IPS DF 4.7 (cell line): ENCODE data around the gene ME2.
"Not testable (repeated sequence)": the region's sequence is repeated elsewhere in the genome, so short reads cannot be mapped to it uniquely, and the experiment has no call there.

ENCODE experiments used
- DNase-seq: peaks from one replicate; pipeline ENCODE4 v3.0.0-alpha.2; 2013; ENCODE audit warnings: low spot score; ENCODE audit errors: extremely low read depth

Gene ME2

DNA sequence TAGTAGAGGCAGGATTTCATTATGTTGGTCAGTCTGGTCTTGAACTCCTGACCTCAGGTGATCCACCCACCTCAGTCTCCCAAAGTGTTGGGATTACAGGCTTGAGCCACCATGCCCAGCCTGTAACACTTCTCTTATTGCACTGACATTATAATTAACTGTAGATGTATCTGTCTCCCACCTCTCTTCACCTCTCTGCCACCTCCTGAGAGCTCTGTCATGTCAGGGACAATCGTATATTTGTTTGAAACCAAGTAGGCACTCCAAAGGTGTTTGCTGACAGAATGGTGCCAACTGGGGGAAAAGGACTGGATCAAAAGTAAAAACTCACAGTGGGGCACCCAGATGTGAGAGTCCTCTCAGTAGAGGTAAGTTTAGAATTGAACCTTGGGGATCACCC lies 17.3 kb upstream of the ME2 start:
- DNase-seq: no peak

- no peak for DNase-seq
These were observed 16.5 kb upstream of the ME2 start for GRCh38 chr18:50862401-50862800.

GRCh38 chr18:50863840-50864375 lies 15.0 kb upstream of the ME2 start:
- no peak for DNase-seq

- DNase-seq: no peak
These were observed 12.2 kb upstream of the ME2 start for GRCh38 chr18:50866765-50867164.

DNA sequence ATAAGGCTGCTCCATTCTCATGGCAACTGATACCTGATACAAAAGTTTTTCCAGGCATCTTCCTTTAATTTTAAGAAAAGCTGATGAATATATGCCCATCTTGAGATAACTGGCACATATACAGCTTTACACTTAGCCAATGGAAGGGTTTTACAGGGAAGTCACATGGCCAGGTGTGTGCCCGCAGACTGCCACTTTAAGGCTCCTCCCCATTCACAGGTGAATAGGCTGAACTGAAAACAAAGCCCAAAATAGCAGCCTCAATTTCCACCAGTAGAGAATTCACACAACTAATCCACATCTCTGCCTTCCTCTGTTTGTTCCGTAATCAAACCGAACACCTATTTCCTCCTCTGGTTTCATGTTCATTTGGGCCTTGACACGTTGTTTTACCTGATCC lies 9.8 kb upstream of the ME2 start:
- DNase-seq: no peak

DNA sequence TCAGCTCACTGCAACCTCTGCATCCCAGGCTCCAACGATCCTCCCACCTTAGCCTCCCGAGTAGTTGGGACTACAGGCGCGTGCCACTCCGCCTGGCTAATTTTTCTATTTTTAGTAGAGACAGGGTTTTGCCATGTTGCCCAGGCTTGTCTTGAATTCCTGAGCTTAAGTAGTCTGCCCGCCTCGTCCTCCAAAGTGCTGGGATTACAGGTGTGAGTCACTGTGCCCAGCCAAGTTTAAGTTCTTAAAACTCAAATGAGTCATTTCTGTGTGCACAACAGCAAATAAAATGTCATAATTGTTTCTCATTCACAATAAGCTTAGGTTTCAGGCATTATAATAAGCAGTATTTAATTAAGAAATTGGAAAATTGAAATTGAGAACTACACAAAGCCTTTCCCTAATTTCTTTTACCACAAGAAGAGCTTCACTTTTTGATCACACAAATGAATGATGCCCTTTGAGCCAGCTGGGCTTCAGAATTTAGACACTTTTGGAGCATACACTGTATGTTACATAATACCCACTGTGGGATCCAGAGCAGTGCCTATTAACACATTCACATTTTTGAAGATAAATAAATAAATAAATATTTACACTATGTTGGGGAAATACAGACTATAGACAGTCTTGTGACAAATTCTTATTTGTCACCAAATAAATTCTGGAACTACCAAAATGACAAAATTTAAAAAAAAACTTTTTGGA lies 8.6 kb upstream of the ME2 start:
- DNase-seq: no peak

- no peak for DNase-seq
These were observed 7.1 kb upstream of the ME2 start for GRCh38 chr18:50871846-50872245.

GRCh38 chr18:50875966-50876536 lies 2.9 kb upstream of the ME2 start:
- no peak for DNase-seq

DNA sequence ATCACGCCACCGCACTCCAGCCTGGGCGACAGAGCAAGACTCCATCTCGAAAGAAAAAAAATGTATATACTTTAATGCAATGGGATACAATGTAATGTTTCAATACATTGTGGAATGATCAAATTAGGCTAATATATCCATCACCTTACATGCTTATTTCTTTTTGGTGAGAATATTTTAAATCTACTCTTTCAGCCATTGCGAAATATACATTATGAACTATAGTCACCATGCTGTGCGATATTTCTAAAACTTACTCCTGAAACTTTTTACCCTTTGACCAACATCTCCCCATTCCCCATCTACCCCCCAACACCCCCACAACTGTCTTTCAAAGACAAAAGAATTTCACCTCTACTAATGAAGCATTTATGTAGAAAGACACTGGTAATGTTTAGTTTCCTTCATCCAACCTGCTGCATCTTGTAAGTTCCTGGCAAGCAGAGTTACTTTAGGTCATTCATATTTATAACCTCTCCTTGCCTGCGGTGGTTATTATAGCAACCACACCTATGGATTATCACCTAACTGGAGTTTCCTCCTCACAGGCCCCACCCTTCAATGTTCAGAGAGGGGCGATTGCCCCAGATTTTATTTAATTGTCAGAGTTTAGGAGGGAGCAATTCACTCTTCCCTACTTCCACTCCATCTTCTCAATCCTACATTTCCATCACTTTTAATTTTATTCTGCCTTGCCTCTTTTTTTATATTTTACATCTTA lies 1.2 kb upstream of the ME2 start:
- no peak for DNase-seq

GRCh38 chr18:50879302-50880118 lies 592 bp downstream of the ME2 start:
- no peak for DNase-seq

- DNase-seq: no peak
These were observed 1.2 kb downstream of the ME2 start for GRCh38 chr18:50880119-50880465.

GRCh38 chr18:50880944-50881343 lies 2.0 kb downstream of the ME2 start:
- not testable (repeated sequence) for DNase-seq

DNA sequence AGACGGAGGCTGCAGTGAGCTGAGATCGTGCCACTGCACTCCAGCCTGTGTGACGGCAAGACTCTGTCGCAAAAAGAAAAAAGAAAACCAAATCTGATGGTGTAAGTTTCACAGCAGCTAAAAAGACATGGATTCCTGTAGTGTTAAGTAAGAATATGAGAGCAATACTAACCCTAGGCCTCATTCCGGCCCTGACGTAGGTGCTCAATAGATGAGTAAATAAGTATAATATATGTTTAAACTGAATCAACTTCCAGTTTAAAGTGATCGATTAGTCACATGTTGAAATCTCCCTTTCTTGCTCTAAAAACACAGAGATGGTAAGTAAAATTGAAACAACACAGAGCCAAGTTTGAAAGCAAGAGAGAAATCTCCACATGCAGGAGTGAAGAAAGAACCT lies 8.0 kb downstream of the ME2 start:
- no peak for DNase-seq

DNA sequence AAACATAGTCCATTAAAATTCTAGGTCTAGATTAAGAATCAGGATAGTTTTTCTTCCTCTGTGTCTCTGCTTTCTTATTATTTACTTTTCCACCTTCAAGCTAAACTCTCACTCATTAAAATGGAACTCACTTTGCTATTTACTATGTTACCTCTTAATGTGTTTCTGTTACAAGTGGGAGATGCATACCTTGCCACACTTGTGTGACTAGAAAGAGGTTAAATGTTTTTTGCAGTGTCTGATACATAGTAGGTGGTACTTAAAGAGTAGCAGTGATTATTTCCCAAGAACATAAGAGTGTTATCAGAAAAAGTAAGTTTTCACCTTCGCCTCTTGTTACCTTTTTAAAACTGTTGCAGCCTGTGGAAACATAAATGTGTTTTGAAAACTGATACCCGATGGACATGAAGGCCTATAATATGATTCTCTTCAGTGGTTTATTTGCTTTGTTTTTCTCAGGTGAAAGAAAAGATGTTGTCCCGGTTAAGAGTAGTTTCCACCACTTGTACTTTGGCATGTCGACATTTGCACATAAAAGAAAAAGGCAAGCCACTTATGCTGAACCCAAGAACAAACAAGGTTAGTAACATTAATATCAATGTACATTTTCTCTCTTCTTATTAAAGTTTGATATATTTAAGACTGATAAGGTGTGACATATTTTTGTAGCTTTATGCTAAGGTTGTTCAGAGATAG lies 16.6 kb downstream of the ME2 start:
- no peak for DNase-seq

GRCh38 chr18:50896093-50896492 lies 17.2 kb downstream of the ME2 start:
- DNase-seq: no peak

DNA sequence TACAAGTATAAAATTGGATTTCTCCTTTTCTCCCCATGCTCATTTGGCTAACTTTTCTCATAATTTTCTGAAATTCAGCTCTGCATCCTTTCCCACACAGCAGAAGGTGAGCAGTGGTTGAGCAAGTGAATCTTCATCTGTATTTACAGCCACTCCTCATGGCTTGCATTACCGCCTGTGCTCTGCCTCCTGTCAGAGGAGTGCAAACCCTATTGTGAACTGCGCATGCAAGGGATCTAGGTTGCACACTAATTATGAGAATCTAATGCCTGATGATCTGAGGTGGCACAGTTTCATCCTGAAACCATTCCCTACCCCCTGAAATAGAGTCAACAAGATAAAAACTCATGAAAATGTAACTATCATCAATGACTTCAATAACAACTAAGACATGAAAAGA lies 20.0 kb downstream of the ME2 start:
- DNase-seq: no peak

DNA sequence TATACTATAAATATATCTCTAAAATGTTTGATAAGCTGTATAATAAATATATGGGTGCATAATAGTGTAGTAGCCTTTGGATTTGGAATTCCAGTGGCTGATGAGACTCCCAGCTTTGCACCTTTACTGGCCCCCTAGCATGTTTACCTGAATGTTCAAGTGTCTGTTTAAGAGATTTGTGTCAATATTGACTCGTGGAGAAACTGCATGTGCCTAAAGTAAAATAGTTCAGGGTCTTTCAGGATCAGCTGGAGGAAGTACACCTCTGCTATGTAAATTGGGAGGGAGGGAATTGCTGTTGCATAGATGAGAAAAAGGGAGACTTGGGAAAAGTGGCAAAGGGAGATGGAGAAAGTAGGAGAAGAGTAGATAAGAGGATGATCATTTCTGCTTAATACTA lies 23.9 kb downstream of the ME2 start:
- no peak for DNase-seq

DNA sequence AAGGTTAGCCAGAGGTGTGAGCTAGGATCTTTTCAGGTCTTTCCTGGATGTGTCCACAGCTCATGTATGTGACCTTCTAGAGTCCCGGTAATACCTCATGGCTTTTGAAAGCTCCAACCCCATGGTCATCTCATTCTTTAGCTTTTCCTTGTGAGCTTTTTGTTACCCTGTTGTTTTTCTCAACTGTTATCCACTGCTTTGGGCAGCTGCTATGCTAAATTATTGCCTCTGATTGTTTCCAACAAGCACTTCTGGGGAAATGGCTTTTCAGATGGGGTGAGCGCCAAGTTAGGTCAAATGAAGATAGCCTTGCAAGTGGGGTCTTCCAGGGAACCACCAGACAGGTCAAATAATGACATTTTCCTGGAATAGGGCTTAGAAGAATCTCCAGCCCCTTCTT lies 27.9 kb downstream of the ME2 start:
- no peak for DNase-seq

- no peak for DNase-seq
These were observed 30.3 kb downstream of the ME2 start for GRCh38 chr18:50909261-50909660.

DNA sequence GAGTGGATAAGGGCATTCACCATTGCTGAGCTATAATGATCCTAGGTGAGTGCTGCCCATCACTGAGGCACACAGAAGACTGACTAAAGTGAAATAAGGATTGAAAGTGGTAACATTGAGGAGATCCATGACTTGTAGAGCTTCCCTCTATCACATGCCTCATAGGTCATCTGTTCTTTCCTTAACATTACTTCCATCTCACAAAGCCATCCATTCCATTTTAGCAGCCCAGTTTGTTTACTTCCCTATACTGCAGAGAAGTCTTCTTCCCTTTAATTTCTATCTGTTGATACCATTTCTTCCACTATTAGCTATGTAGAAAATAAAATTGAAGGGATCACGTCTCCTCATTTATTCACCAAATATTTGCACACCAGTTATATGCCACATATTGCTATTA lies 32.1 kb downstream of the ME2 start:
- DNase-seq: no peak

DNA sequence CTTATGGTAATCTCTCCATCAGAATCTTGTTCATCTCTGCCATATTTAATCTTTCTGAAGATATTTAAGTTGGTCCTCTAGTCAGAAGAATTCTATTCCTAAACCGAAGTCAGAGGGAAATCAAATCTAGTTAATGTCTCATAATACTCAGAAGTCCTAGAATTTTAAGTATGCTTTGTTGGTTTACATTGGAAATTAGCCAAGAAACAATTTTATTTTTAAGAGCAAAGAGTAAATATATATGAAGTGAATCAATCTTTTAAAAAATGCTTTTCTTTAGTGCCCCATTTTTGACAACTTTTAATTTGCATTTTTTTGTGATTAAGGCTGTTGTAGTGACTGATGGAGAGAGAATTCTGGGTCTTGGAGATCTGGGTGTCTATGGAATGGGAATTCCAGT lies 38.1 kb downstream of the ME2 start:
- no peak for DNase-seq
